Ishikawa (cell line): ENCODE results near the gene DNAH8.

Experiments
- CEBPB ChIP-seq: IDR thresholded peaks from 2 replicates; pipeline ENCODE4 v1.6.1; 2012
- EP300 ChIP-seq: IDR thresholded peaks from 2 replicates; pipeline ENCODE4 v1.6.1; 2012; ENCODE audit warnings: borderline replicate concordance
- MAX ChIP-seq: IDR thresholded peaks from 2 replicates; pipeline ENCODE4 v1.6.1; 2012
- RAD21 ChIP-seq: IDR thresholded peaks from 2 replicates; pipeline ENCODE4 v1.6.1; 2012; ENCODE audit warnings: low read depth
- TAF1 ChIP-seq: IDR thresholded peaks from 2 replicates; pipeline ENCODE4 v1.6.1; 2012; ENCODE audit warnings: low read depth, mild to moderate bottlenecking
- TF ChIP-seq, protein P1 (sequence below): IDR thresholded peaks from 2 replicates; pipeline ENCODE4 v1.6.1; 2012; ENCODE audit warnings: low read depth, mild to moderate bottlenecking

- TF ChIP-seq MAX (no peak), EP300 (no peak), RAD21 (no peak), CEBPB (no peak), TAF1 (no peak)
- TF ChIP-seq, protein P1, sequence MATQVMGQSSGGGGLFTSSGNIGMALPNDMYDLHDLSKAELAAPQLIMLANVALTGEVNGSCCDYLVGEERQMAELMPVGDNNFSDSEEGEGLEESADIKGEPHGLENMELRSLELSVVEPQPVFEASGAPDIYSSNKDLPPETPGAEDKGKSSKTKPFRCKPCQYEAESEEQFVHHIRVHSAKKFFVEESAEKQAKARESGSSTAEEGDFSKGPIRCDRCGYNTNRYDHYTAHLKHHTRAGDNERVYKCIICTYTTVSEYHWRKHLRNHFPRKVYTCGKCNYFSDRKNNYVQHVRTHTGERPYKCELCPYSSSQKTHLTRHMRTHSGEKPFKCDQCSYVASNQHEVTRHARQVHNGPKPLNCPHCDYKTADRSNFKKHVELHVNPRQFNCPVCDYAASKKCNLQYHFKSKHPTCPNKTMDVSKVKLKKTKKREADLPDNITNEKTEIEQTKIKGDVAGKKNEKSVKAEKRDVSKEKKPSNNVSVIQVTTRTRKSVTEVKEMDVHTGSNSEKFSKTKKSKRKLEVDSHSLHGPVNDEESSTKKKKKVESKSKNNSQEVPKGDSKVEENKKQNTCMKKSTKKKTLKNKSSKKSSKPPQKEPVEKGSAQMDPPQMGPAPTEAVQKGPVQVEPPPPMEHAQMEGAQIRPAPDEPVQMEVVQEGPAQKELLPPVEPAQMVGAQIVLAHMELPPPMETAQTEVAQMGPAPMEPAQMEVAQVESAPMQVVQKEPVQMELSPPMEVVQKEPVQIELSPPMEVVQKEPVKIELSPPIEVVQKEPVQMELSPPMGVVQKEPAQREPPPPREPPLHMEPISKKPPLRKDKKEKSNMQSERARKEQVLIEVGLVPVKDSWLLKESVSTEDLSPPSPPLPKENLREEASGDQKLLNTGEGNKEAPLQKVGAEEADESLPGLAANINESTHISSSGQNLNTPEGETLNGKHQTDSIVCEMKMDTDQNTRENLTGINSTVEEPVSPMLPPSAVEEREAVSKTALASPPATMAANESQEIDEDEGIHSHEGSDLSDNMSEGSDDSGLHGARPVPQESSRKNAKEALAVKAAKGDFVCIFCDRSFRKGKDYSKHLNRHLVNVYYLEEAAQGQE = no peak
Measured at GRCh38 chr6:38714239-38715015, 684 bp upstream of the DNAH8 start.
